ENCODE measurements around the gene PYY.

The PYY gene

DNA sequence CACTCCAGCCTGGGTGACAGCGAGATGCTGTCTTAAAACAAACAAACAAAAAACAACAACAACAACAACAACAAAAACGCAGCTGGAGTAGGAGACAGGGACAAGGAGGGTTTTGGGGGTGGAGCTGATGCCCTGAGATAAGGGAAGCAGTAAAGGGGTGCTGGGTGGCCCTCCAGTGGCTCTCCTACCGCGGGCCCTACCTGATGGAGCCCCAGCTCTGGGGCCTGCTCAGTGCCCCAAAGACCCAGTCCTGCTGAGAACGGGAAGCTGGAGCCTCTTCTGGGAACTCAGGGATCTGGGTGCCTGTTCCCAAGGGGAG, 29.4 kb upstream of the PYY start:
- H3K4me3 ChIP-seq: no peak overlapping the region

DNA sequence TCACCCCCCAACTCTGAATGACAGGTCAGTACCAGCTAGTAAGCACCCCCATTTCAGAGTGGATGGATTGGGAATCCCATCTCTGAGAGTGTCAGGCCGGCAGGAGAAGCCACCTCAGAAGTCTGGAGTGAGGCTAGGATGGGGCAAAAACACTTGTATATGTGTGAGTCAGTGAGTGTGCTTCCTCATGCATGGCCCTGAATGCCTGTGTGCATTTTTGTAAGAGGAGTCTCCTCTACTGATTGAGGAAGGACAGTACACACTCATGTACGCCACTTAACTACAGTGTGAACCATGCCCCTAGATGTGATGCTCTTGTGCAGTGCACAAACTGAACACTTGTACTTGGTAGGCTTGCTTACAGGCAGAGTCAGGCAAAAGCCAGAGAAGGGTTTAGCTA, 28.4 kb upstream of the PYY start:
- TF ChIP-seq, protein P1, sequence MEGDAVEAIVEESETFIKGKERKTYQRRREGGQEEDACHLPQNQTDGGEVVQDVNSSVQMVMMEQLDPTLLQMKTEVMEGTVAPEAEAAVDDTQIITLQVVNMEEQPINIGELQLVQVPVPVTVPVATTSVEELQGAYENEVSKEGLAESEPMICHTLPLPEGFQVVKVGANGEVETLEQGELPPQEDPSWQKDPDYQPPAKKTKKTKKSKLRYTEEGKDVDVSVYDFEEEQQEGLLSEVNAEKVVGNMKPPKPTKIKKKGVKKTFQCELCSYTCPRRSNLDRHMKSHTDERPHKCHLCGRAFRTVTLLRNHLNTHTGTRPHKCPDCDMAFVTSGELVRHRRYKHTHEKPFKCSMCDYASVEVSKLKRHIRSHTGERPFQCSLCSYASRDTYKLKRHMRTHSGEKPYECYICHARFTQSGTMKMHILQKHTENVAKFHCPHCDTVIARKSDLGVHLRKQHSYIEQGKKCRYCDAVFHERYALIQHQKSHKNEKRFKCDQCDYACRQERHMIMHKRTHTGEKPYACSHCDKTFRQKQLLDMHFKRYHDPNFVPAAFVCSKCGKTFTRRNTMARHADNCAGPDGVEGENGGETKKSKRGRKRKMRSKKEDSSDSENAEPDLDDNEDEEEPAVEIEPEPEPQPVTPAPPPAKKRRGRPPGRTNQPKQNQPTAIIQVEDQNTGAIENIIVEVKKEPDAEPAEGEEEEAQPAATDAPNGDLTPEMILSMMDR (IDR thresholded peaks at IDR 0.05): no peak
- Histone ChIP-seq H3K4me1 (peaks cover 0 to 11% (median 10%) of the 10 kb centered on the region in 4 donors), H3K27ac (no peak overlapping the region), H3K9me3 (no peaks in the 10 kb centered on the region), H3K36me3 (no peaks in the 10 kb centered on the region), H3K27me3 (peaks cover 0 to 78% of the 10 kb centered on the region in 2 donors), H3K4me3 (no peak overlapping the region)
- DNase-seq: no peak
- intact Hi-C loops (cut with DNase I; ENCODE audit: low total_unique reads): no loop called here

More for the DNA sequence above, 29.4 kb upstream of the PYY start:
- no peak overlapping the region for H3K27ac ChIP-seq
- peaks cover 0 to 78% of the 10 kb centered on the region in 2 donors for H3K27me3 ChIP-seq
- no peak for DNase-seq
- no peaks in the 10 kb centered on the region for H3K36me3 ChIP-seq
- TF ChIP-seq, protein P1 (IDR thresholded peaks at IDR 0.05): no peak
- H3K9me3 ChIP-seq: no peaks in the 10 kb centered on the region
- intact Hi-C loops (cut with DNase I; ENCODE audit: low total_unique reads): no loop called here
- H3K4me1 ChIP-seq: peaks cover 0 to 11% (median 10%) of the 10 kb centered on the region in 4 donors

DNA sequence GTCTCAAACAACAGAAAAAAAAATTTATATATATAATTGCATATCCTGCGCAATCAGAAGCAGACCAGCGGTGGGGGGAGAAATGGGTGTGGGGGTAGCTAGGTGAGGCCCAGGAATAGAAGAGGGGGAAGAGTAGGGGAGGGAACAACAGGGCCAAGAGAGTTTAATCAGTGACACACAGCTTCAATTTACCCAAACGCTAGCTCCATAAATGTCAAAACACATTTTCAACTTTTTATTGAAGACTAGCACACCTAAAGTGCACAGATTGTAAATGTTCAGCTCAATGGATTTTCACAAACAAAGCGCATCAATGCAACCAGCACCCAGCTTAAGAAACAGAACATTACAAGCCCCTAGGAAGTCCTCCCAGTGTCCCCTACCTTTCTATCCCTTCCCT, 25.9 kb upstream of the PYY start:
- no peak overlapping the region for H3K4me3 ChIP-seq
- intact Hi-C loops (cut with DNase I; ENCODE audit: low total_unique reads): no loop called here
- no peak for DNase-seq
- no peaks in the 10 kb centered on the region for H3K9me3 ChIP-seq
- no peaks in the 10 kb centered on the region for H3K36me3 ChIP-seq
- peaks cover 0 to 71% of the 10 kb centered on the region in 2 donors for H3K27me3 ChIP-seq
- TF ChIP-seq, protein P1 (IDR thresholded peaks at IDR 0.05): no peak
- H3K4me1 ChIP-seq: peaks cover 0 to 11% (median 10%) of the 10 kb centered on the region in 4 donors
- no peak overlapping the region for H3K27ac ChIP-seq

DNA sequence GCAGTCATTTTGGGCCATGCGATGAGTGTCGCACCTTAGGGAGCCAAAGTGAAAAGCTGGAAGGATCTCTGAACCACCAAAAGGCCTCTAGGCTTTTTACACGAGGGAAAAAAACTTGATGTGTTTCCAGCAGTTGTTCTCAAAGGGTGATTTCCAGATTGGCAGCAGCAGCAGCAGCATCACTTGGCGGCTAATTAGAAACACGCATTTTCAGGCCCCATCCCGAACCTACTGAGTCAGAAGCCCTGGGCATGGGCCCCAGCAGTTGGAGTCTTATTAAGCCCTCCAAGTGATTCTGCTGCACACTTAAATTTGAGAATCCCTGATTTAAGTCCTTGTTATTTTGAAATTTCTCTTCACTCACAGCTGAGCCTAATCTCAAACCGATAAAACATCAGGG, 25.3 kb upstream of the PYY start:
- TF ChIP-seq, protein P1 (IDR thresholded peaks at IDR 0.05): no peak
- Histone ChIP-seq H3K36me3 (no peaks in the 10 kb centered on the region), H3K27ac (no peak overlapping the region), H3K9me3 (no peaks in the 10 kb centered on the region), H3K4me1 (peaks cover 0 to 8% (median 7%) of the 10 kb centered on the region in 4 donors), H3K4me3 (no peak overlapping the region), H3K27me3 (peaks cover 0 to 70% of the 10 kb centered on the region in 2 donors)
- intact Hi-C loops (cut with DNase I; ENCODE audit: low total_unique reads): no loop called here
- DNase-seq: no peak

DNA sequence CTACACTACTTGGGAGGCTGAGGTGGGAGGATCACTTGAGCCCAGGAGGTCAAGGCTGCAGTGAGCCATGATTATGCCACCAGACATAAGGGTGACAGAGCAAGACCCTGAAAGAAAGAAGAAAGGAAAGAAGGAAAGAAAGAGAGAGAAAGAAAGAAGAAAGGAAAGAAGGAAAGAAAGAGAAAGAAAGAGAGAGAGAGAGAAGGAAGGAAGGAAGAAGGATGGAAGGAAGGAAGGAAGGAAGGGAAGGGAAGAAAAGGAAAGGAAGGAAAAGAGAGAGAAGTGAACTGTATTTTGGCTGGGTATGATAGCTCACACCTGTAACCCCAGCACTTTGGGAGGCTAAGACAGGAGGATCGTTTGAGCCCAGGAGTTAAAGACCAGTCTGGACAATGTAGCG, 24.3 kb upstream of the PYY start:
- Histone ChIP-seq H3K27ac (no peak overlapping the region), H3K4me3 (no peak overlapping the region), H3K27me3 (peaks cover 0 to 68% of the 10 kb centered on the region in 2 donors), H3K9me3 (no peaks in the 10 kb centered on the region), H3K36me3 (no peaks in the 10 kb centered on the region), H3K4me1 (no peaks in the 10 kb centered on the region)
- intact Hi-C loops (cut with DNase I; ENCODE audit: low total_unique reads): no loop called here
- TF ChIP-seq, protein P1 (IDR thresholded peaks at IDR 0.05): no peak
- no peak for DNase-seq

Data from tibial artery (tissue), 4 donors.